HG02840 (cell line): ENCODE measurements around the gene MMP8.
"Not testable (repeated sequence)": the region's sequence is repeated elsewhere in the genome, so short reads cannot be mapped to it uniquely, and the experiment has no call there.

ENCODE experiments used
- ATAC-seq: cut with Tn5 transposase; IDR thresholded peaks from one replicate; pipeline ENCODE4 v1.9.1; 2021; ENCODE audit warnings: mild to moderate bottlenecking, moderate library complexity, moderate number of reproducible peaks; ENCODE audit not compliant: unreplicated experiment, low FRiP score

Gene MMP8

GRCh38 chr11:102724904-102725500 is at the start of gene MMP8:
MMP8 (minus strand) TSS chr11:102724954; CDS start chr11:102724855, 99 bp downstream.
- no peak for ATAC-seq

- no peak for ATAC-seq
These were observed 48.6 kb upstream of the MMP8 start for GRCh38 chr11:102773386-102773785.

- no peak for ATAC-seq
These were observed 46.6 kb upstream of the MMP8 start for GRCh38 chr11:102771351-102771750.

GRCh38 chr11:102770191-102770590 is 45.4 kb upstream of the MMP8 start:
- ATAC-seq, result no peak

GRCh38 chr11:102767800-102768199 is 43.0 kb upstream of the MMP8 start:
- no peak for ATAC-seq

- ATAC-seq, result no peak
These were observed 38.7 kb upstream of the MMP8 start for GRCh38 chr11:102763440-102763839.

- no peak for ATAC-seq
These were observed 37.6 kb upstream of the MMP8 start for GRCh38 chr11:102762361-102762767.

GRCh38 chr11:102761646-102762238 is 37.0 kb upstream of the MMP8 start:
- no peak for ATAC-seq

GRCh38 chr11:102760344-102761035 is 35.7 kb upstream of the MMP8 start:
- no peak for ATAC-seq

- ATAC-seq, result no peak
These were observed 33.2 kb upstream of the MMP8 start for GRCh38 chr11:102757823-102758549.

- no peak for ATAC-seq
These were observed 28.5 kb upstream of the MMP8 start for GRCh38 chr11:102753267-102753666.

- ATAC-seq, result no peak
These were observed 26.9 kb upstream of the MMP8 start for GRCh38 chr11:102751673-102752072.

GRCh38 chr11:102749101-102749722 is 24.5 kb upstream of the MMP8 start:
- no peak for ATAC-seq

GRCh38 chr11:102746746-102747578 is 22.2 kb upstream of the MMP8 start:
- not testable (repeated sequence) for ATAC-seq

- ATAC-seq, result no peak
These were observed 9.9 kb upstream of the MMP8 start for GRCh38 chr11:102734650-102735049.

- ATAC-seq, result no peak
These were observed 8.6 kb upstream of the MMP8 start for GRCh38 chr11:102733232-102733875.

- ATAC-seq, result not testable (repeated sequence)
These were observed 6.2 kb upstream of the MMP8 start for GRCh38 chr11:102730944-102731343.

GRCh38 chr11:102729849-102730815 is 5.4 kb upstream of the MMP8 start:
- no peak for ATAC-seq
